Measurements from ENCODE around the gene NDUFAF8. TPM values are rescaled to one million over a fixed set of nuclear protein-coding genes. Genes with fewer than 3 reads are reported as not detected.

Gene NDUFAF8
- total and polyA plus RNA-seq, 2 donors (not counting 1 experiment from before 2014, with no cell fraction given): 41.7 to 42.6 TPM

DNA sequence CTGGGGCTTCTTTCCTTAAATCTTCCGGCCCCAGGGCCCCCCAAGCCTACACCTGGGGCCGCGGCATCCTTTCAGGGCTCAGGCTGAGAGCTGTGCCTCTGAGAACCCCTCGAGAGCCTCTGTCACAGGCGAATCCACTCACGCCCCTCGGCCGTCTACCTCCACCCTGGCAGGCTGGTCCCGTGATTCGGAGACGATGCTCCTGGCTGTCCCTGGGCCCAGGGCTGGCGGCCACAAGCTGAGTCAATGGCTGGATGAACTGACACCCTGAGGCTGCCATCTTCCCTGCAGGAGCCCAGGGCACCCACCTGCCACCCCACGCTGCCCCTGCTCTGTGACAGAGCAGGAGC, 4.6 kb upstream of the NDUFAF8 start:
- DNase-seq: no peak
- H3K27me3 Mint-ChIP-seq: no peaks in the 10 kb centered on the region
- CTCF ChIA-PET: no interaction called here
- Histone ChIP-seq H3K9ac (ENCODE audit: low read length) (no peak overlapping the region), H4K20me1 (ENCODE audit: control insufficient read depth, insufficient read depth, low read length, poor library complexity, severe bottlenecking) (peaks cover 75% of the 10 kb centered on the region), H3K4me1 (ENCODE audit: control insufficient read depth in 2 of 2, insufficient read depth in 2 of 2, low read length in 2 of 2) (peaks cover 12 to 21% of the 10 kb centered on the region in 2 donors), H3K27me3 (replicated peaks in 1 of 4; ENCODE audit: control extremely low read depth in 1 of 4, control insufficient read depth in 3 of 4, insufficient read depth in 4 of 4, low read length in 3 of 4) (no peaks in the 10 kb centered on the region), H3K27ac (ENCODE audit: low read length in 2 of 2) (no peak overlapping the region), H3K9me3 (ENCODE audit: control extremely low read depth in 1 of 3, control insufficient read depth in 2 of 3, insufficient read depth in 1 of 3, low read length in 2 of 3) (peaks cover 0 to 3% (median 0%) of the 10 kb centered on the region in 3 donors), H3K4me3 (ENCODE audit: control extremely low read depth in 1 of 5, extremely low read depth in 1 of 5, insufficient read depth in 1 of 5, low read depth in 2 of 5, low read length in 4 of 5) (no peak overlapping the region), H3K79me2 (ENCODE audit: control insufficient read depth, insufficient read depth, low read length) (peaks cover 63% of the 10 kb centered on the region), H2AFZ (ENCODE audit: insufficient read depth, low read depth, low read length, poor library complexity, severe bottlenecking) (no peak overlapping the region), H3K36me3 (replicated peaks in 1 of 2; ENCODE audit: control extremely low read depth in 1 of 2, control insufficient read depth in 1 of 2, extremely low read depth in 1 of 2, insufficient read depth in 2 of 2, low read length in 1 of 2) (peaks cover 0 to 64% of the 10 kb centered on the region in 2 experiments), H3K4me2 (replicated peaks; ENCODE audit: low read depth, low read length, poor library complexity, severe bottlenecking) (no peak overlapping the region)
- WGBS (ENCODE audit: insufficient coverage): 96% methylated on average over 13 of the region's 13 CpGs
- H3K4me3 Mint-ChIP-seq: no peak overlapping the region
- no peaks in the 10 kb centered on the region for H3K9me3 Mint-ChIP-seq (ENCODE audit: insufficient read depth)
- intact Hi-C loops (cut with micrococcal nuclease): no loop called here
- TF ChIP-seq EZH2 (IDR thresholded peaks at IDR 0.05; ENCODE audit: borderline replicate concordance, insufficient read depth, low read depth, low read length, poor library complexity, severe bottlenecking): no peak
- TF ChIP-seq, protein P1, sequence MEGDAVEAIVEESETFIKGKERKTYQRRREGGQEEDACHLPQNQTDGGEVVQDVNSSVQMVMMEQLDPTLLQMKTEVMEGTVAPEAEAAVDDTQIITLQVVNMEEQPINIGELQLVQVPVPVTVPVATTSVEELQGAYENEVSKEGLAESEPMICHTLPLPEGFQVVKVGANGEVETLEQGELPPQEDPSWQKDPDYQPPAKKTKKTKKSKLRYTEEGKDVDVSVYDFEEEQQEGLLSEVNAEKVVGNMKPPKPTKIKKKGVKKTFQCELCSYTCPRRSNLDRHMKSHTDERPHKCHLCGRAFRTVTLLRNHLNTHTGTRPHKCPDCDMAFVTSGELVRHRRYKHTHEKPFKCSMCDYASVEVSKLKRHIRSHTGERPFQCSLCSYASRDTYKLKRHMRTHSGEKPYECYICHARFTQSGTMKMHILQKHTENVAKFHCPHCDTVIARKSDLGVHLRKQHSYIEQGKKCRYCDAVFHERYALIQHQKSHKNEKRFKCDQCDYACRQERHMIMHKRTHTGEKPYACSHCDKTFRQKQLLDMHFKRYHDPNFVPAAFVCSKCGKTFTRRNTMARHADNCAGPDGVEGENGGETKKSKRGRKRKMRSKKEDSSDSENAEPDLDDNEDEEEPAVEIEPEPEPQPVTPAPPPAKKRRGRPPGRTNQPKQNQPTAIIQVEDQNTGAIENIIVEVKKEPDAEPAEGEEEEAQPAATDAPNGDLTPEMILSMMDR (IDR thresholded peaks at IDR 0.05): no peak
- H3K27ac Mint-ChIP-seq: no peak overlapping the region
- POLR2A ChIA-PET: no interaction called here
- H3K4me1 Mint-ChIP-seq: peaks cover 38% of the 10 kb centered on the region
- no peak for ATAC-seq (ENCODE audit: low read depth)

DNA sequence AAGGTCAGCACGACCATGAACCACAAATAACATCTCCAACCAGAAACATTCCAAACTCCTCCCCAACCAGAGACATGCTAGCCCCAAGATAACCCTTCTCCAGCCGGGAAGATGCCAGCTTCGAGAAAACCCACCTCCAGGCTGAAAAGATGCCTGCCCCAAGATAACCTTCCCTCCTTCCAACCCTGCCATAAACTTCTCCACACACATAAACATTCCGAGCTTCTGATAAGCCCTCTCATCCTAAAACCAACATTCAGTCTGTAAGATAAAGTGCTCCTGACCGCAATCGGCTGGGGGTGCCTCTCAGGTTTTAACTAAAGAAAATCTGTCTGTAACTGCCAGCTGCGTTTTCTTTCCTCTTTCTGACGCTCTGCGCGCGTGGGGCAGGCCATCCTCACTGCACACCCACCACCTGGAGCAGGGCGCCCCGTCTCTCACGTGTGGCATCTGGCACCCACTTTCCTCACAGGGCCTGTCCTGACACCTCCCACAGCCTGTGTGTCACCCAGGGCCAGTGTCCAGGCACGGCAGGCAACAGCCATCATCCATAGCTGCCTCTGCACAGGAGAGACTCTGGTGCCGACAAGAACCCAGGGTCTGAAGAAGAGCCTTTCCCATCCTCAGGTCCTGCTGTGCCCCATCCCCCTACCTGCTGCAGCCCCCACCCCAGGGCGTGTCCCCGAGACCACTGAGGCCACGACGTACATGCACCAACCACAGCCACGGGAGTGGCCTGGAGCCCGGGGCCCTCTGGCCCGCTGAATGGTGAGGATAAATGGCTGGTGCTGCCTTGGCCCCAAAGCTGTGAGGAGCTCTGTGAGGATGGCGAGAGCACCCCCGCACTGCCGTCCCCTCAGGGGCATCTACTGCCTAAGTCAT, 3.9 kb upstream of the NDUFAF8 start:
- no peak for TF ChIP-seq EZH2 (IDR thresholded peaks at IDR 0.05; ENCODE audit: borderline replicate concordance, insufficient read depth, low read depth, low read length, poor library complexity, severe bottlenecking)
- TF ChIP-seq, protein P1 (IDR thresholded peaks at IDR 0.05): no peak
- H3K9me3 Mint-ChIP-seq (ENCODE audit: insufficient read depth): no peaks in the 10 kb centered on the region
- peaks cover 37% of the 10 kb centered on the region for H3K4me1 Mint-ChIP-seq
- H3K27me3 ChIP-seq (replicated peaks in 1 of 4; ENCODE audit: control extremely low read depth in 1 of 4, control insufficient read depth in 3 of 4, insufficient read depth in 4 of 4, low read length in 3 of 4): no peaks in the 10 kb centered on the region
- intact Hi-C loops (cut with micrococcal nuclease): no loop called here
- peaks cover 0 to 3% (median 0%) of the 10 kb centered on the region in 3 donors for H3K9me3 ChIP-seq (ENCODE audit: control extremely low read depth in 1 of 3, control insufficient read depth in 2 of 3, insufficient read depth in 1 of 3, low read length in 2 of 3)
- H3K27me3 Mint-ChIP-seq: no peaks in the 10 kb centered on the region
- H3K4me3 ChIP-seq (ENCODE audit: control extremely low read depth in 1 of 5, extremely low read depth in 1 of 5, insufficient read depth in 1 of 5, low read depth in 2 of 5, low read length in 4 of 5): no peak overlapping the region
- peaks cover 0 to 57% of the 10 kb centered on the region in 2 experiments for H3K36me3 ChIP-seq (replicated peaks in 1 of 2; ENCODE audit: control extremely low read depth in 1 of 2, control insufficient read depth in 1 of 2, extremely low read depth in 1 of 2, insufficient read depth in 2 of 2, low read length in 1 of 2)
- H2AFZ ChIP-seq (ENCODE audit: insufficient read depth, low read depth, low read length, poor library complexity, severe bottlenecking): no peak overlapping the region
- H3K27ac Mint-ChIP-seq: no peak overlapping the region
- peaks cover 70% of the 10 kb centered on the region for H3K79me2 ChIP-seq (ENCODE audit: control insufficient read depth, insufficient read depth, low read length)
- no peak overlapping the region for H3K27ac ChIP-seq (ENCODE audit: low read length in 2 of 2)
- 94% methylated on average over 24 of the region's 26 CpGs for WGBS (ENCODE audit: insufficient coverage)
- H3K4me3 Mint-ChIP-seq: peak overlapping the region; percentile 33
- POLR2A ChIA-PET: interaction anchor here (0.5 kb wide), 1 partner anchor 819 kb away, joined by 5 read pairs; no protein-coding TSS in a partner anchor
- ATAC-seq (ENCODE audit: low read depth): no peak
- H4K20me1 ChIP-seq (ENCODE audit: control insufficient read depth, insufficient read depth, low read length, poor library complexity, severe bottlenecking): peaks cover 75% of the 10 kb centered on the region
- no peak for DNase-seq
- H3K9ac ChIP-seq (ENCODE audit: low read length): no peak overlapping the region
- no peak overlapping the region for H3K4me2 ChIP-seq (replicated peaks; ENCODE audit: low read depth, low read length, poor library complexity, severe bottlenecking)
- H3K4me1 ChIP-seq (ENCODE audit: control insufficient read depth in 2 of 2, insufficient read depth in 2 of 2, low read length in 2 of 2): peaks cover 17 to 27% of the 10 kb centered on the region in 2 donors
- CTCF ChIA-PET: no interaction called here

All from B cell (primary cell).